WI38 (cell line): ENCODE results near the gene FBXW7.
A peak's percentile ranks its signal among the peaks of the same experiment; 100 is the strongest.

Source experiments
- H3K4me3 ChIP-seq: 2 replicates; pipeline ENCODE4 v1.5.1; 2011; ENCODE audit warnings: low read depth, mild to moderate bottlenecking, control low read depth, low read length
- TF ChIP-seq, protein P1 (sequence below): IDR thresholded peaks from 2 replicates; pipeline ENCODE4 v1.5.1; 2012; ENCODE audit warnings: low read depth, mild to moderate bottlenecking, control low read depth, low read length

FBXW7 gene

GRCh38 chr4:152534541-152535359 lies 1.1 kb downstream of the FBXW7 start:
- peak overlapping the region; percentile 69 for H3K4me3 ChIP-seq
- TF ChIP-seq, protein P1, sequence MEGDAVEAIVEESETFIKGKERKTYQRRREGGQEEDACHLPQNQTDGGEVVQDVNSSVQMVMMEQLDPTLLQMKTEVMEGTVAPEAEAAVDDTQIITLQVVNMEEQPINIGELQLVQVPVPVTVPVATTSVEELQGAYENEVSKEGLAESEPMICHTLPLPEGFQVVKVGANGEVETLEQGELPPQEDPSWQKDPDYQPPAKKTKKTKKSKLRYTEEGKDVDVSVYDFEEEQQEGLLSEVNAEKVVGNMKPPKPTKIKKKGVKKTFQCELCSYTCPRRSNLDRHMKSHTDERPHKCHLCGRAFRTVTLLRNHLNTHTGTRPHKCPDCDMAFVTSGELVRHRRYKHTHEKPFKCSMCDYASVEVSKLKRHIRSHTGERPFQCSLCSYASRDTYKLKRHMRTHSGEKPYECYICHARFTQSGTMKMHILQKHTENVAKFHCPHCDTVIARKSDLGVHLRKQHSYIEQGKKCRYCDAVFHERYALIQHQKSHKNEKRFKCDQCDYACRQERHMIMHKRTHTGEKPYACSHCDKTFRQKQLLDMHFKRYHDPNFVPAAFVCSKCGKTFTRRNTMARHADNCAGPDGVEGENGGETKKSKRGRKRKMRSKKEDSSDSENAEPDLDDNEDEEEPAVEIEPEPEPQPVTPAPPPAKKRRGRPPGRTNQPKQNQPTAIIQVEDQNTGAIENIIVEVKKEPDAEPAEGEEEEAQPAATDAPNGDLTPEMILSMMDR: no peak

DNA sequence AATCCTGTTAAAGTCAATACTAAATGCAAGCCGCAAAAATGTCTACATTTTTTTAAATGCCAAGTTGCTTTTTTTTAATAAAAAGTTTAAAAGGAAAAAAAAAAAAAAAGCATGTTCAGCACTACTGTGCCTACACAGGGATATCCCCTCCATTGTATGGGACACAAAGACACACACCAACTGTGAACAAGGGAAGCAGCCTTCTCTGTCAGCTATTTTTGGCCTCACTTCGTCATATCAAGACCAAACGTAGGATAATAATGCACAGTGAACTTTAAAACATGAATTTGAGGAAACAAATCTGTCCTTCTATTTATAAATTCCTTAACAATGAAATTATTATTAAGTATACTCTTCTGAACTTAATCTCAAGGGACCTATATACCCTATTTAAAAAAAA lies 4.4 kb downstream of the FBXW7 start:
- TF ChIP-seq, protein P1: no peak
- H3K4me3 ChIP-seq: no peak overlapping the region

DNA sequence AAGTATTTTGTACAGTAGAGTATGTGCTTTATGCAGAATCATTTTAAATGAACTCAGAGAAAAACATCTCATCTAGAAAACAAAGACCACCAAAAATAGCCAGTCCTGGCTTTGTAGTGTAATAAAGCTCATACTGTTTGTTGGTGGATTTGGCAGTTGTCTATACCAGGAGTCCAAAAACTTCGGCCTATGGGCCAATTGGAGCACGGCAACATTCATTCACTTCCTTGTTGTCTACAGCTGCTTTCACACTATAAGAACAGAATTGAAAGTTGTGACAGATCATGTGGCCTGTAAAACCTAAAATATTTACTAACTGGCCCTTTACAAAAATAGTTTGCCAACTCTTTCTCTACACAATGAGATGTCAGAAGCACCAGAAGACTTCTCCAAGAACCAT lies 5.3 kb downstream of the FBXW7 start:
- H3K4me3 ChIP-seq: no peak overlapping the region
- TF ChIP-seq, protein P1: no peak

- no peak overlapping the region for H3K4me3 ChIP-seq
- TF ChIP-seq, protein P1: no peak
These were observed 6.0 kb downstream of the FBXW7 start for GRCh38 chr4:152529880-152530279.

- H3K4me3 ChIP-seq: no peak overlapping the region
These were observed 7.8 kb downstream of the FBXW7 start for GRCh38 chr4:152528060-152528459.

GRCh38 chr4:152525878-152526277 lies 10.0 kb downstream of the FBXW7 start:
- TF ChIP-seq, protein P1: no peak
- H3K4me3 ChIP-seq: no peak overlapping the region

More at GRCh38 chr4:152528060-152528459, 7.8 kb downstream of the FBXW7 start:
- TF ChIP-seq, protein P1: no peak

GRCh38 chr4:152524427-152524826 lies 11.5 kb downstream of the FBXW7 start:
- H3K4me3 ChIP-seq: no peak overlapping the region
- TF ChIP-seq, protein P1: no peak
